Stimulated activated CD8-positive, alpha-beta memory T cell treated with anti-CD3 and anti-CD28 coated beads, Interleukin-12 subunit alpha, Interleukin-12 subunit beta, amount 100 ng/mL, for 1 hour (primary cell): ENCODE measurements around the gene FANCC.
"Not testable (repeated sequence)": the region's sequence is repeated elsewhere in the genome, so short reads cannot be mapped to it uniquely, and the experiment has no call there.

Source experiments
- DNase-seq: peaks from one replicate; pipeline ENCODE4 v3.0.0-alpha.2; 2020; ENCODE audit warnings: low read depth

Gene FANCC

GRCh38 chr9:95280745-95281144, 36.8 kb downstream of the FANCC start:
- no peak for DNase-seq

DNA sequence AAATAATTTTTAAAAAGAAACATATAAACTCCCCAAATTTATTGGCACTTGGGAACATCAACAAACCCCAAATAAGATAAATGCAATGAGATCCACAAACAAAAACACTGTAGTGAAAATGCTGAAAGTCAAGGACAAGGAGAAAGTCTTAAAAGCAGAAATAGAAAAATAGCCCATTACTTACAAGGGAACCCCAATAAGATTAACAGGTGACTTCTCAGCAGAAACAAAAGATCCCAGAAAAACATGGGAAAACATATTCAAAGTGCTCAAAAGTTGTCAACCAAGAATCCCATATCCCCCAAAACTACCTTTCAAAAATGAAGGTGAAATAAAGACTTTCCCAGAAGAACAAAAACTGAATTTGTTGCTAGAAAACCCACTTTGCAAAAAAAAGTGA, 40.0 kb downstream of the FANCC start:
- no peak for DNase-seq

DNA sequence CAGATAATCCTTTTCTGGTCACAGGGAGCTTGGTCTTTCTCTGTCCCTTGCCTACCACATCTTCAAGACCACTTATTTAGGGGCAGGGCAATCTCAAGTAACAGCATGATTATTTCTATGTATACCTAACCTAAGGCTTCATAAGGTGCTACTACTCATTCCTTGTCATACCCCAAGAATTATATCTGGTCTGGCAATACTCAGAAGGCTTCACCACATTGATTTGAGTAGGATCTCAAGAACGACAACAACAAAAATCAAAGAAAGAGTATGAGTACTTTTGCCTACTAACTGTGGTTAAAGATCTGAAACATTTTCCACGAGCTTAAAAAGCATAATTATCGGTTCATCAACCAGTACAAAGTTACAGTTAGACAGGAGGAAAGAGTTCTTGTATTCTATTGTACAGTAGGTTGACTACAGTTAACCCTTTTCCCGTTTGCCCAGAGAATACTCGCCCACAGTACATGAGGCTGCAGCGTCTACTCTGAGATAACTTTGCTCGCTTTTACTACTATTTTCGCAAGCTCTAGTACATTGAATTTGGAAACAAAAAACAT, 41.0 kb downstream of the FANCC start:
- DNase-seq, result no peak

DNA sequence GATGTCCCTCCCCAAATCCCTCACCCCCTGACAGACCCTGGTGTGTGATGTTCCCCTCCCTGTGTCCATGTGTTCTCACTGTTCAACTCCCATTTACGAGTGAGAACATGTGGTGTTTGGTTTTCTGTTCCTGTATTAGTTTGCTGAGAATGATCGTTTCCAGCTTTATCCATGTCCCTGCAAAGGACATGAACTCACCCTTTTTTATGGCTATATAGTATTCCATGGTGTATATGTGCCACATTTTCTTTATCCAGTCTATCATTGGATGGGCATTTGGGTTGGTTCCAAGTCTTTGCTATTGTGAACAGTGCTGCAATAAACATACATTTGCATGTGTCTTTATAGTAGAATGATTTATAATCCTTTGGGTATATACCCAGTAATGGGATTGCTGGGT, 43.3 kb downstream of the FANCC start:
- DNase-seq, result not testable (repeated sequence)

DNA sequence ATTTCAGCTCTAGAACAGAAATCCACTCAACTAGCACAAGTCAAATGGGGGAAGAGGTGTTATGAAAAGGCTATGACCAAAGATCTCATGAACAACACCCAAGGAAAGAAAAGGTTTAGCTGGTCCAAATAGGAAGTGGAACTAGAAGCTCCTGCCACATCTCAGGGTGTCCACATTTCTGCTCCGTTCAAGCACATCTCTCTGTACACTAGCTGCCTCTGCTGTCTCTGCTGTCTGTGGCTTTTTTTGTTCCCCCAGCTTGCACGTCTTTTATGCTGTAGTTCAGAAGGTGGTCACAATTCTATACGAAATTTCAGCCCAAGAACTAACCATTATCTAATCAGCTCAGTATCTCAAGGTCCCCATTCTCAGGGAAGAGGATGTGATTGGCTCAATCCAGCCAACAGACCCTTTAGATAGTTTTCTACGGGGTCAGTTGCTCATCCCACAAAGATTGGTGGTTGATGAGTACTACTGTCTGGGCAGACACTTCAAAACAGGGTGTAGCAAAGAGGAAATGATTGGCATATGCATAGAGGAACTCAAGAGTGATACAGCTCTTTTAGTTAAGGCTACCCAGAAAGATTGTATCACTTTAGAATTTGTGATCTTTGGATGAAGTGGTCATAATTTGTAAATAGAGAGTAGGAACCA, 44.0 kb downstream of the FANCC start:
- no peak for DNase-seq

DNA sequence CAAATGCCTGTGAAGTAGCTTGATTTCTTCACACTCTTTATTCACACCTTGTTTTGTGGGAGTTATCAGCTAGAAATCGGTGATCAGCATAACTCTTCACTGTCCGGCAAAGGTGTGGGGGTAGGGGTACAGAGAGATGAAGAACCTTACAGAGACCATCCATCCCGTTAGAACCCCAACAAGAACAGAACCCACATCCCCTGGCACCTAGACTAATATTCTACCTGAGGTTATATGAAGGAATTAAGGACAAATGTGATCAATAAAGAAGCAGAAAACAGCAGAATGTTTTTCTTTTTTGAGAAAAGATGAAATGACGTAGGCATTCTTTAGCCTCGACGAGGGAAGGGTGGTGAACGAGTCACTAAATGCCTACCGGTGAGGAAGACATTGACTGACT, 44.7 kb downstream of the FANCC start:
- no peak for DNase-seq

DNA sequence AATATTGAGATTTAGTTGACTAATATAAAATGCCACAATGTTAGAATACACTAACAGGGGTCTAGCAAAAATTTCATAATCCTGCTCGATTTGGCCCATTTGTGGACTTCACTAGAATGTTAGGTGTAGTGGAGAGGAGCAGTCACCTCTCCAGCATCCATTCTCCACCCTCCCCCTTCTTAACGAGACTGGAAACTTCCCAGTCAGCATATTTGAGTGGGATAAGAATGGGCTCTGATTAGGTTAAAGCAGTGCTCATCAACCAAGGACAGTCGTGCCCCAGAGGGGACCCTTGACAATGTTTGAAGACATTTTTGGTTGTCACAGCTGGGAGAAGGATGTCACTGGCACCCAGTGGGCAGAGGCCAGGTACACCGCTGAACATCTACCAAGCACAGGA, 46.7 kb downstream of the FANCC start:
- no peak for DNase-seq

DNA sequence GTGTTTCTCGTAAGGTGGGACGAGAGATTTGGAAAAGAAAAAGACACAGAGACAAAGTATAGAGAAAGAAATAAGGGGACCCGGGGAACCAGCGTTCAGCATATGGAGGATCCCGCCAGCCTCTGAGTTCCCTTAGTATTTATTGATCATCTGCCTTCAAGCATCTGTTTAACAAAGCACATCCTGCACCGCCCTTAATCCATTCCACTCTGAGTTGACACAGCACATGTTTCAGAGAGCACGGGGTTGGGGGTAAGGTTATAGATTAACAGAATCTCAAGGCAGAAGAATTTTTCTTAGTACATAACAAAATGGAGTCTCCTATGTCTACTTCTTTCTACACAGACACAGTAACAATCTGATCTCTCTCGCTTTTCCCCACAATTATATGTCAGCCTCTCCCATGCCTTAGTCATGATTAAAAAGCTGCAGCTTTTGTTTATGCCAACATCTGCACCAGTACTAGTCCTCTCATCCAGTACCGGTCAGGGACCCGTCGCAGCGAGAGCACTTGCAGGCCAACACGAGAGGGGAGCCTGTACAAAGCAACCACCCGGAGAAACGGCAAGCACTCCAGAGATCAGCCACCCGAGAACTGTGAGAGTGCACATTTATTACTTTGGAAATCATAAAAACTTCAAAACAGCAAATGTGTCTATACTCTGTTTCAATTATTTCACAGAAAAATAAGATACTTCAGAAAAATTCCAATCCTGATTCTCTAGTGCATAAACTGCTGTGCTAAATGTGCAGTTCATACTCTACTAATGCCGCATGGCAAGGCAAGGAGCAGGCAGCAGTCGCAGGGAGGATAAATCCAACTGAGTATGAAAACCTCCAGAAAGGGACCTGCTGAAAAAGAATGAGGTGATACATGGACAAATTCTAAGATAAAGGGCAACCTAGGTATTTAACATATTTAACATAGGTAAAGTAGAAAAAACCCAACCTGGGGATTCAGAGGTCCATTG, 47.4 kb downstream of the FANCC start:
- not testable (repeated sequence) for DNase-seq

DNA sequence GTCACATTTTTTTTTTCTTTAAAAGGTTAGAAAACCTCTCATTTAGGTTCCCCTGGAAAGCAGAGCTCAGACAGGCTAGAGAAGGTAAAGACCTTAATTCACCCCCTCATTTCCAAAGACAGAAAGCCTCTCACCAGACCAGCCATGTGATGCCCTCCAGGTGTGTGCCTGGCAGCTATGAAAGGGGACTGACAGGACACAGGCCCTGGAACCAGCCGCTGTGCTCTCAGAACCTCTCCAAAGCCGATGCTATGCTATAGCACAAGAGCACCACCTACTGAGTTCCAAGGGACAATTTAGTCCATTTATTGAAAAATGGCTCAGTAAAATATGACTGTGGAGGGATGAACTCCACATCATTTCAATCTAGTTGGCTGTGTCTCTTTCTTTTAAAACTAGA, 48.8 kb downstream of the FANCC start:
- no peak for DNase-seq

GRCh38 chr9:95266649-95267048, 50.9 kb downstream of the FANCC start:
- no peak for DNase-seq

DNA sequence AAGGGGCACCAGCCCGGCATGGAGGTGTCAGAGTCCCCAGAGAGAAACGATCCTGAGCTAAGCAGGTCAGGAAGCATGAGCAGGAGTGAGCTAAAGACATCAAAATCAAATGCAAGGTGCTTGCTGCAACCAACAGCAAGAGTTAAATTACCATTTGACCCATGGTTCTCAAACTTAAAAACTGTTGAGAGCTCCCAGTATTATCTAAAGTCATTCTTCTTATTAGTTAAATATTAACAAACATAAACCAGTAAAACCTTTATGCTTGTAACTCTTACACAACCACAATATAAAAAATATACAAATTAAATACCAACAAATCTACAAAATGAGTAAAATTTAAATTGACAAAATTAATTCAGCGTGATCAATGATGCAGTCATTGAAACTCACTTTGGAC, 51.5 kb downstream of the FANCC start:
- no peak for DNase-seq

DNA sequence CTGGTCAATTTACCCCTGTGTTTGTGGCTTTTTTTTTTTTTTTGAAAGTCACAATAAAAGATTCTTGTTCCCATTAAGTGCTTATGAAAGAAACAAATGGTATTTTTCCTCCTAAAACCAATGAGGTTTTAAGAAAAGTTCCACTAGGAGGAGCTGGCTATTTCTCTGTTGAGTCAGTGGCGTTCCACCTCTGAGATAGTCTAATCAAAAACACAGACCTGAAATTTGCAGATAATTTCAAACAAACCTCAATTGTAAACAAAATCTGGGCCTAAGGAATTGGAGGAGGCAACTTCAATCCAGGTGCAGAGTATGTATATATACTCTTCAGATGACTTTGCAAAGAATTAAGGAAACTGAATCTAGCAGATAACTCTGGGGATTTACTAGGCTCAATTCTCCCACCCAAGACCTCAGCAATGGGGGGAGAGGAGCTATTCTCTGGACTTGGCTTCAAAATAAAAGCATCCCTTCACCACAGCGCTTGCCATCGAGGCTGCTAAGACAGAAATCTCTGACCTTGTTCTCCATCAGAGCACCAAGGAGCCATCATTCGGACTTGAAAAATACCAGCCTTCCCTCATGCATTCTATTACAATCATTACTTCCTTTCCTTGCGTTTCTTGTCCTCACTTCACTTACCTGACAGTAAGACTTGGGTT, 52.4 kb downstream of the FANCC start:
- DNase-seq, result no peak

- no peak for DNase-seq
These were observed 55.6 kb downstream of the FANCC start for GRCh38 chr9:95261890-95262289.

DNA sequence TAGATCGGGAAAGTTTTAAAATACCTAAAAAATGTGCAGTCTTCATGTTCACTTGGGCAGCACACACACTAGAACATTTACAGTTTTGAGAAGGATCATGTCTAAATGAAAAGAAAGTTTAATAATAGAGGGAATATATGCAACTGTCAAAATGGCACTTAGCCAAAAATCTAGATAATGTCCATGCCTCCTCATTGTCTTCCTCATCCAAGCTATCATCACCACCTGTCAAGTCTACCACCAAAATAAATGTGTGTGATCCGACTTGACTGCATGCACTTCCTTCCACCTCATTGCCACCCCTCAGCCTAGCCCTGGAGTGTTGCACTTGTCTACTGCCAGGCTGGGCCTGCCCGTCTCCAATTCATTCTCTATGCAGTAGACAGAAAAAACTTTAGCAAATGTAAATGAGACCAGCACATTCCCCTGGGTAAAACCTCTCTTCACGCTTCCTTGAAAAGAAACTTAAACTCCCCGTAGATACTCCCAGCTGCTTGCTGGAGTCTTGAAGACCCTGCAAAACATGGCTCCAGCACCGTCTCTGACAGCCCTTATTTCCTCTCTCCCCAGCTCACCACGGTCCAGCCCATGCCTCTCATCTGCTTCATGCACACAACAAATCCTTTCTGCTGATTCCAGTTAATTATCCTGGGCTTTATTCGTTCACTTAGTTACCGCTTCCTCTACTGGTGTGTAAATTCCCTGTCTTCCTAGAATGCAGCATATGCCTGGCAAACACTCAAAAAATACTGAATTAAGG, 66.9 kb downstream of the FANCC start:
- no peak for DNase-seq

GRCh38 chr9:95249986-95250385, 67.5 kb downstream of the FANCC start:
- DNase-seq, result no peak

DNA sequence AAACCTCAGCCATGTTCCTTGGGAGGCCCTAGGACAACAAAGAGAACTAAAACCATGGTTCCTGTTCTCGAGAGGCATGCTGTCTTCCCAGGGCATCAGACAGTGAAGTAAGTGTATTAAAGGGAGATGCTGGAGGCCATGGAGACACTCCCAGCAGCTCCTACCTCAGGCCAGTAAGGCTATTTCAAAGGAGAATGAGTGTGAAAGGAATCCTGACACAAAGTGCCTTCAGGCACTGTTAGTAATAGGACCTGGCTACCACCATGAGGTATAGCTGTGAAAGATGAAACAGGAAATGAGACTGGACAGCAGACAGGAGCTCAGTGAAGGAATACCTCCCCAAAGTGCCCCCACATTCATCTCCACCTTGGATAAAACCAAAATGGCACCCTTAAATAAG, 71.0 kb downstream of the FANCC start:
- DNase-seq, result no peak

- no peak for DNase-seq
These were observed 74.9 kb downstream of the FANCC start for GRCh38 chr9:95242613-95243012.

DNA sequence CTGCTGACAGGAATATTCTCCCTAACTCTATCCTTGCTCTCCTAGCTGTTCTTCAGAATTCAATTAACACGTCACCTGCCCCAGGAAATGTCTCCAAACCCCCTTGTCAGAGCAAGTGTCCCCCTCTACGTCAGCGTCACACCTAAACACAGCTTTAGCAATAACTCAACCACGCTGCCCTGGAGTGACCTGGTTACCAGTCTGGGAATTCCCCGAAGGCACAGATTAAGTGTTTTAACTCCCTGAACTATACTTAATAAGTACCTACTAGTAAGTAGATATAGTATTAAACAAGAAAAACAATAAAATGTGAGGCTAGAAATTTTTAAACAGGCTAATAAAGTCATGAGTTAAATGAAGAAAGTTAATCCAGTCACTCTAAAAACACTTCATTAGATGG, 78.4 kb downstream of the FANCC start:
- DNase-seq, result no peak

DNA sequence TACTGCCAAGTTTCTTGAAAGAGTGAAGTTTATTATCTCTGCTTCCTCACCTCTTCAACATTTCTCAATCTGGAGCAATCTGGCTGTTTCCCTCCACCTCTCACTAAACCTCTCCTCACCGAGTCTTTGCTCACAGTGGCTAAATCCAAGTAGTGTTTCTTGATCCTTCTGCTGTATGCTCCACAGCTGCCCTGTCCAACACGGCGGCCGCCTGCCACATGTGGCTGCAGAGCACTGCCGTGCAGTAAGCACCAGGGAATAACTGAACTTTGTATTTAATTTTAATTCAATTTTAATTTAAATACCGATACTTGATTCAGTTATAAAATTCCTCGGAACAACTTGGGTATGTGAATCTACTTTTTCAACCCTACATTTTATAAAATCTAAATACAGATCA, 80.2 kb downstream of the FANCC start:
- DNase-seq, result no peak

DNA sequence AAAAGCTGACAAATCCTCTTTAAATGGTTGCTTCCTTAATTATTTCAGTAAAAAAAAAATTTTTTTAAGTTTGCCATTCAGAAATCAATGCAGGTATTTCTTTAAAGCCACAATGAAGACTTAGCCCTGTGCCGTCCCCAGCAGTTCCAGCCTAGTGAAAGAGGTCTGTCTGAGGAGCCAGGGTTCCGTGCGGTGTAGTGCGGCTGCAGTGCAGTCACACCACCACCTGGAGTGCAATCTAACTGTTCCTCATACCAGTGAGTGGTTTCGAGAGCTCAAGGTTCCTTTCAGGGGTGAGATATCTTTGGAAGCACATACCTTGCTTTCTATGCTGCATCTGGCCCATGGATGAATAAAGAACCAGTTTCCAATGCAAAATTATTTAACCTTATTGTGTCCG, 87.5 kb downstream of the FANCC start:
- no peak for DNase-seq

DNA sequence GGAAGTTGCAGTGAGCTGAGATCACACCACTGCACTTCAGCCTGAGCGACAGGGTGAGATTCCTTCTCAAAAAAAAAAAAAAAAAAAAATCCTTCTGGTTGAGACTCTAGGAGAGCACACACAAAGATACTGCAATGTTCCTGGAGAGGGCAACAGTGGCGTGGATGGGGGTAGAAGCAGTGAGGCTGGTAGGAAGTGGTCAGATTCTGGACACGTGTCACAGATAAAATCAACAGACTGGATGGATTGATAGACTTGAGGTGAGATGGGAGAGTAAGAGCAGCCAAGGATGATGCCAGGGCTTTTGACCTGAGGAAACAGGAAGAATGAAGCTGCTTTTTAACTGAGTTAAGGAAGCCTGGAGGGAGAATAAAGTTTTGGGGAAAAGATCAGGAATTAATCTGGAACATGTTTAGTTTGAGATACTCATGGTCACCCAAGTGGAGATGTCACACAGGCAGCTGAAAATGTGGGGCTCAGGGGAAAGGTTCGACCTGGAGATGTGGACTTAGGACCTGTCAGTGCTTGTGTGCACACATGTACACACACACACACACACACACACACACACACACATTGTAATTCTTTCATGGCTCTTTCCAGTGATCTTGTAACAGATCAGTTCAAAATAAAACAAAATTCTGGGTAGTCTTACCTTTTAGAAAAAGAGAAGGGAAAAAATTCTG, 88.1 kb downstream of the FANCC start:
- no peak for DNase-seq
